ENCODE data around the gene IRAK3. TPM values are rescaled to one million over a fixed set of nuclear protein-coding genes. Genes with fewer than 3 reads are reported as not detected.
"Not testable (repeated sequence)": the region's sequence is repeated elsewhere in the genome, so short reads cannot be mapped to it uniquely, and the experiment has no call there.

IRAK3 gene
- total and polyA plus RNA-seq, 8 donors = 18.5 to 71.7 (median 35.7) TPM

- DNase-seq = no peak
- intact Hi-C loops (cut with DNase I) = no loop called here
- peaks cover 0 to 34% of the 10 kb centered on the region in 2 donors for H3K4me1 ChIP-seq
- ATAC-seq = no peak
- no peaks in the 10 kb centered on the region for H3K9me3 ChIP-seq
- H3K36me3 ChIP-seq = peaks cover 0 to 19% of the 10 kb centered on the region in 2 donors
- H3K27ac ChIP-seq = no peak overlapping the region
- H3K4me3 ChIP-seq = no peak overlapping the region
- TF ChIP-seq CTCF (IDR thresholded peaks at IDR 0.05) = no peak
- H3K27me3 ChIP-seq = no peaks in the 10 kb centered on the region
Measured at GRCh38 chr12:66203820-66204219, 14.8 kb downstream of the IRAK3 start.

- Histone ChIP-seq H3K4me3 (no peak overlapping the region), H3K36me3 (peaks cover 0 to 29% of the 10 kb centered on the region in 2 donors), H3K27ac (no peak overlapping the region), H3K27me3 (no peaks in the 10 kb centered on the region), H3K4me1 (peaks cover 0 to 41% of the 10 kb centered on the region in 2 donors), H3K9me3 (no peaks in the 10 kb centered on the region)
- no peak for ATAC-seq
- no peak for DNase-seq
- intact Hi-C loops (cut with DNase I) = no loop called here
- no peak for TF ChIP-seq CTCF (IDR thresholded peaks at IDR 0.05)
Measured at GRCh38 chr12:66206141-66206540, 17.1 kb downstream of the IRAK3 start.

- peak overlapping the region in 1 of 2 donors; percentile 60 for H3K27ac ChIP-seq
- peaks cover 0 to 49% of the 10 kb centered on the region in 2 donors for H3K4me1 ChIP-seq
- H3K9me3 ChIP-seq = no peaks in the 10 kb centered on the region
- peaks cover 3 to 58% of the 10 kb centered on the region in 2 donors for H3K36me3 ChIP-seq
- intact Hi-C loops (cut with DNase I) = no loop called here
- no peak for TF ChIP-seq CTCF (IDR thresholded peaks at IDR 0.05)
- DNase-seq (no peak), ATAC-seq (peak; percentile 41)
- no peaks in the 10 kb centered on the region for H3K27me3 ChIP-seq
- no peak overlapping the region for H3K4me3 ChIP-seq
Measured at GRCh38 chr12:66210840-66211239, 21.8 kb downstream of the IRAK3 start.

- Histone ChIP-seq H3K4me1 (peaks cover 0 to 55% of the 10 kb centered on the region in 2 donors), H3K36me3 (peaks cover 3 to 60% of the 10 kb centered on the region in 2 donors), H3K27ac (peak overlapping the region in 1 of 2 donors; percentile 60)
- ATAC-seq; H3K27me3 ChIP-seq; H3K4me3 ChIP-seq; H3K9me3 ChIP-seq; intact Hi-C loops (cut with DNase I); DNase-seq: not testable (repeated sequence)
Measured at GRCh38 chr12:66211573-66211972, 22.6 kb downstream of the IRAK3 start.

GRCh38 chr12:66213011-66213410, 24.0 kb downstream of the IRAK3 start:
- H3K27ac ChIP-seq; ATAC-seq; H3K9me3 ChIP-seq; DNase-seq; H3K4me3 ChIP-seq; H3K27me3 ChIP-seq; intact Hi-C loops (cut with DNase I): not testable (repeated sequence)
- H3K36me3 ChIP-seq = peaks cover 3 to 63% of the 10 kb centered on the region in 2 donors
- H3K4me1 ChIP-seq = peaks cover 0 to 65% of the 10 kb centered on the region in 2 donors

GRCh38 chr12:66217342-66217917, 28.4 kb downstream of the IRAK3 start:
- H3K4me1 ChIP-seq = peaks cover 0 to 38% of the 10 kb centered on the region in 2 donors
- peak overlapping the region in 1 of 2 donors; percentile 63 for H3K27ac ChIP-seq
- intact Hi-C loops (cut with DNase I) = no loop called here
- H3K9me3 ChIP-seq = peaks cover 0 to 3% of the 10 kb centered on the region in 2 donors
- H3K27me3 ChIP-seq = no peaks in the 10 kb centered on the region
- peaks cover 2 to 73% of the 10 kb centered on the region in 2 donors for H3K36me3 ChIP-seq
- DNase-seq (no peak), ATAC-seq (no peak)
- no peak overlapping the region for H3K4me3 ChIP-seq
- TF ChIP-seq CTCF (IDR thresholded peaks at IDR 0.05) = no peak
